K562 (cell line): Measurements from ENCODE around the gene ETS2. TPM values are rescaled to one million over a fixed set of nuclear protein-coding genes. Genes with fewer than 3 reads are reported as not detected.

Experiments used
- ATAC-seq: fragments of 200-7000 bp; cut with Tn5 transposase; 3 replicates; pipeline ENCODE4 v1.9.1; 2020; ENCODE audit warnings: moderate library complexity
- BruUV-seq: library from RNA; stranded (reverse); fragments of 400-500 nt; replicated peaks from 2 replicates; lab custom pipeline; 2021; lab: Mats Ljungman, UMichigan
- CTCF ChIA-PET: fragments of 300-600 bp; formaldehyde crosslinking; extraction: SDS; loops from one replicate; lab custom pipeline; 2021; ENCODE audit warnings: low intra/inter-chr PET ratio; lab: Yijun Ruan, JAX
- POLR2A ChIA-PET: fragments of 300-600, 350-650 bp; sonication (Branson Sonifier 250); formaldehyde crosslinking; extraction: SDS; loops from one replicate; lab custom pipeline; 2021; ENCODE audit warnings: antibody characterized with exemption, inconsistent platforms; lab: Yijun Ruan, JAX
- DNase-seq, 4 experiments: peaks; one replicate each; pipeline versions ENCODE4 v3.0.0 to v3.0.0-alpha.2; 2011 to 2018; ENCODE audit warnings: low spot score in 3 of 4, mixed read lengths in 3 of 4; ENCODE audit errors: extremely low read depth in 1 of 4
- FAIRE-seq: peaks from 2 replicates; lab custom pipeline; 2011; peaks lifted over from hg19 to GRCh38; lab: Jason Lieb, UNC
- H2AFZ ChIP-seq: 2 replicates; pipeline ENCODE4 v1.6.0; 2011; ENCODE audit warnings: low read depth, low read length, control low read depth, inconsistent platforms
- H3K27ac ChIP-seq: fragments of 200-600 bp; 3 replicates; pipeline ENCODE4 v1.8.0; 2011; ENCODE audit warnings: low read depth, mild to moderate bottlenecking, control low read depth, inconsistent platforms, low read length, moderate library complexity, mixed read lengths; ENCODE audit errors: extremely low read depth
- H3K27me3 ChIP-seq, 2 experiments: fragments of 300-600 bp in 1 of 2; 2 replicates in 1 of 2; 3 replicates in 1 of 2; pipeline versions ENCODE4 v1.6.0 to v1.8.0; 2011; ENCODE audit warnings: inconsistent platforms in 2 of 2, low read length in 2 of 2, mild to moderate bottlenecking in 1 of 2, mixed read lengths in 1 of 2, moderate library complexity in 1 of 2; ENCODE audit not compliant: control insufficient read depth in 2 of 2, insufficient read depth in 2 of 2
- H3K36me3 ChIP-seq: fragments of 300-600 bp; 3 replicates; pipeline ENCODE4 v1.8.0; 2011; ENCODE audit warnings: mild to moderate bottlenecking, low read length, inconsistent platforms; ENCODE audit not compliant: control insufficient read depth, insufficient read depth
- H3K4me1 ChIP-seq, 2 experiments: fragments of 200-600 bp in 1 of 2; replicated peaks in 1 of 2; 2 replicates in 1 of 2; 3 replicates in 1 of 2; pipeline versions ENCODE4 v1.5.1 to v1.8.0; 2011; ENCODE audit warnings: inconsistent platforms in 2 of 2, low read length in 2 of 2, mild to moderate bottlenecking in 1 of 2, mixed read lengths in 1 of 2, moderate library complexity in 1 of 2; ENCODE audit not compliant: control insufficient read depth in 2 of 2, insufficient read depth in 2 of 2
- H3K4me2 ChIP-seq: 2 replicates; pipeline ENCODE4 v1.6.1; 2011; ENCODE audit warnings: low read length, control low read depth, inconsistent platforms, mixed read lengths; ENCODE audit not compliant: insufficient read depth
- H3K4me3 ChIP-seq: fragments of 200-600 bp; sonication (generic), shearing (Covaris generic); 2 replicates; pipeline ENCODE4 v1.5.1; 2016; ENCODE audit warnings: control low read depth, inconsistent platforms
- H3K79me2 ChIP-seq: fragments of 200-600 bp; 3 replicates; pipeline ENCODE4 v1.8.0; 2011; ENCODE audit warnings: low read length, inconsistent platforms; ENCODE audit not compliant: control insufficient read depth, insufficient read depth
- H3K9ac ChIP-seq, 2 experiments: 2 replicates each; pipeline versions ENCODE4 v1.6.0 to v1.6.1; 2011; ENCODE audit warnings: low read depth in 2 of 2, low read length in 2 of 2, control low read depth in 1 of 2, inconsistent platforms in 1 of 2, mild to moderate bottlenecking in 1 of 2, mixed read lengths in 1 of 2; ENCODE audit not compliant: insufficient read depth in 1 of 2
- H3K9me1 ChIP-seq: one replicate; pipeline ENCODE4 v1.6.0; 2011; ENCODE audit warnings: inconsistent platforms, mild to moderate bottlenecking, low read length, moderate library complexity; ENCODE audit not compliant: control insufficient read depth, insufficient read depth
- H3K9me3 ChIP-seq: replicated peaks from 2 replicates; pipeline ENCODE4 v1.5.1; 2011; ENCODE audit warnings: low read depth, low read length, inconsistent platforms; ENCODE audit not compliant: control insufficient read depth, insufficient read depth
- H4K20me1 ChIP-seq: replicated peaks from 2 replicates; pipeline ENCODE4 v1.6.1; 2011; ENCODE audit warnings: low read length, inconsistent platforms, mixed read lengths; ENCODE audit not compliant: control insufficient read depth, insufficient read depth
- HDAC1 ChIP-seq, 2 experiments: fragments of 450-650 bp; IDR thresholded peaks; 2 replicates each; pipeline ENCODE4 v1.6.1; 2016 to 2017; ENCODE audit warnings: inconsistent platforms in 1 of 2, mild to moderate bottlenecking in 1 of 2, moderate library complexity in 1 of 2
- MAX ChIP-seq: sonication (generic); formaldehyde crosslinking; IDR thresholded peaks from 2 replicates; pipeline ENCODE4 v1.9.0; 2022; ENCODE audit warnings: mild to moderate bottlenecking, missing genetic modification reagents
- MEIS2 ChIP-seq: fragments of 450-650 bp; IDR thresholded peaks from 2 replicates; pipeline ENCODE4 v1.6.1; 2014; ENCODE audit warnings: mild to moderate bottlenecking; ENCODE audit not compliant: partially characterized antibody
- PBX2 ChIP-seq, 2 experiments: IDR thresholded peaks in 1 of 2; conservative IDR thresholded peaks in 1 of 2; 2 replicates each; pipeline ENCODE4 v1.6.1; 2016; ENCODE audit warnings: low read depth in 2 of 2, mild to moderate bottlenecking in 1 of 2, missing compliant biosample characterization in 1 of 2, missing genetic modification characterization in 1 of 2, moderate library complexity in 1 of 2
- PKNOX1 ChIP-seq: fragments of 450-650 bp; IDR thresholded peaks from 2 replicates; pipeline ENCODE4 v1.6.1; 2016
- RCOR1 ChIP-seq, 2 experiments: IDR thresholded peaks; 2 replicates each; pipeline ENCODE4 v1.6.1; 2012; ENCODE audit warnings: low read depth in 2 of 2, low read length in 2 of 2, borderline replicate concordance in 1 of 2, improper control_type of control experiment in 1 of 2
- WGBS: fragments of 100-300 bp; shearing (Covaris generic); methylation state at CpG from one replicate; pipeline ENCODE4 v1.1.6; 2016; ENCODE audit warnings: low coverage, mixed read lengths; ENCODE audit not compliant: insufficient coverage; ENCODE audit errors: missing lambda C conversion rate; 5-methylcytosine and 5-hydroxymethylcytosine counted together
- in situ Hi-C: fragments of 300-500 bp; cut with MboI; formaldehyde crosslinking; loops from 4 replicates; pipeline ENCODE4 v1.15.0; 2018; ENCODE audit warnings: inconsistent platforms, mixed read lengths
- intact Hi-C: fragments of 100-400 bp; cut with micrococcal nuclease; formaldehyde crosslinking; loops from 2 replicates; pipeline ENCODE4 v1.14.2; 2022
- polyA plus RNA-seq, 8 experiments: library from polyadenylated mRNA; depleted of rRNA in 4 of 8; stranded (reverse) in 5 of 8; unstranded in 3 of 8; fragments of >200 nt; fragmentation: Nextera tagmentation in 2 of 8; fragmentation: Illumina TruSeq in 1 of 8; extraction: Ambion mirVana in 2 of 8; extraction: Trizol in 1 of 8; gene quantifications; 2 replicates each; pipeline versions ENCODE4 v1.2.1 to v1.2.3, GENCODE V29; 2011 to 2014; ENCODE audit warnings: inconsistent platforms in 1 of 8, missing spikeins in 1 of 8
- total RNA-seq, 7 experiments: library from RNA; depleted of rRNA in 6 of 7; stranded (reverse); fragments of >200 nt in 6 of 7; fragmentation: Illumina TruSeq in 2 of 7; extraction: Trizol in 2 of 7; gene quantifications; 2 replicates each; pipeline versions ENCODE4 v1.2.1 to v1.2.3, GENCODE V29; 2011 to 2021; ENCODE audit warnings: low replicate concordance in 1 of 7

Gene ETS2
- total and polyA plus RNA-seq, 9 of the 15 experiments (the other 6 are each of a cell fraction or from before 2014, with no cell fraction given): 1.7 to 24.4 (median 12.2) TPM

GRCh38 chr21:38863291-38863690, 57.6 kb downstream of the ETS2 start:
- H3K4me3 ChIP-seq: no peak overlapping the region
- DNase-seq (no peak), ATAC-seq (no peak), FAIRE-seq (no peak)
- TF ChIP-seq PKNOX1 (peak; percentile 19; the same call in 1 of the 2 replicates), HDAC1 (IDR thresholded peaks at IDR 0.05) (no peak)
- ChIA-PET POLR2A (interaction anchor here (1.6 kb wide), 1 partner anchor 56 kb away, joined by 6 read pairs; no protein-coding TSS in a partner anchor), CTCF (no interaction called here)
- H3K4me2 ChIP-seq: no peak overlapping the region
- H3K4me1 ChIP-seq: peaks cover 0 to 3% of the 10 kb centered on the region in 2 experiments; a peak in 2 of 5 replicates
- H3K79me2 ChIP-seq: no peaks in the 10 kb centered on the region
- H4K20me1 ChIP-seq: no peaks in the 10 kb centered on the region
- no peaks in the 10 kb centered on the region for H3K9me1 ChIP-seq
- H3K9ac ChIP-seq: no peak overlapping the region
- no peak overlapping the region for H2AFZ ChIP-seq
- 0 out of 5 replicates have a peak, but pooled peaks cover 0 to 2% of the 10 kb centered on the region in 2 experiments for H3K27me3 ChIP-seq
- intact Hi-C loops: no loop called here
- H3K9me3 ChIP-seq: no peaks in the 10 kb centered on the region
- BruUV-seq: no TSS peak
- in situ Hi-C loops: no loop called here
- no peak overlapping the region for H3K27ac ChIP-seq
- no peaks in the 10 kb centered on the region for H3K36me3 ChIP-seq
- 8% methylated on average over 2 of the region's 2 CpGs for whole genome bisulfite sequencing

GRCh38 chr21:38863843-38864363, 58.2 kb downstream of the ETS2 start:
- POLR2A ChIA-PET: interaction anchor here (0.7 to 1.9 kb wide), 6 partner anchors 10 to 155 kb away, joined by 3 to 7 read pairs (median 5); no protein-coding TSS in a partner anchor
- FAIRE-seq (no peak), ATAC-seq (peak; percentile 43; the same call in 2 of the 3 replicates), DNase-seq (no peak)
- no peaks in the 10 kb centered on the region for H3K9me3 ChIP-seq
- H3K27me3 ChIP-seq: 0 out of 5 replicates have a peak, but pooled peaks cover 0 to 2% of the 10 kb centered on the region in 2 experiments
- H4K20me1 ChIP-seq: no peaks in the 10 kb centered on the region
- TF ChIP-seq MAX (no peak), PBX2 (CRISPR knock-in tag; IDR thresholded peaks at IDR 0.05; ENCODE audit: low read depth) (no peak), PBX2 (tag; conservative IDR thresholded peaks at IDR 0.05; ENCODE audit: low read depth) (peak; percentile 76), MEIS2 (peak; percentile 36), RCOR1 (IDR thresholded peaks at IDR 0.05; ENCODE audit: borderline replicate concordance in 1 of 2, low read depth in 2 of 2, low read length in 2 of 2) (no peak)
- H3K27ac ChIP-seq: no peak overlapping the region
- intact Hi-C loops (no loop called here), in situ Hi-C loops (no loop called here)
- H3K4me3 ChIP-seq: no peak overlapping the region
- H3K79me2 ChIP-seq: no peaks in the 10 kb centered on the region
- no peaks in the 10 kb centered on the region for H3K4me1 ChIP-seq
- H3K4me2 ChIP-seq: no peak overlapping the region
- no TSS peak for BruUV-seq
- no peaks in the 10 kb centered on the region for H3K36me3 ChIP-seq
- CTCF ChIA-PET: no interaction called here
- no peak overlapping the region for H3K9ac ChIP-seq
- no peak overlapping the region for H2AFZ ChIP-seq
- no peaks in the 10 kb centered on the region for H3K9me1 ChIP-seq
- 18% methylated on average over 8 of the region's 8 CpGs for WGBS
